Urinary bladder (tissue), 4 donors: ENCODE data around the gene NUP50. TPM values are rescaled to one million over a fixed set of nuclear protein-coding genes. Genes with fewer than 3 reads are reported as not detected.
"Not testable (repeated sequence)": the region's sequence is repeated elsewhere in the genome, so short reads cannot be mapped to it uniquely, and the experiment has no call there.

ENCODE experiments used
- DNase-seq: peaks from one replicate; pipeline ENCODE4 v3.0.0-alpha.2; 2015; ENCODE audit errors: extremely low spot score
- H3K27ac ChIP-seq: one replicate; pipeline ENCODE4 v1.5.1; 2013; ENCODE audit warnings: low read depth, mild to moderate bottlenecking, moderate library complexity
- H3K36me3 ChIP-seq: one replicate; pipeline ENCODE4 v1.6.1; 2013; ENCODE audit warnings: mild to moderate bottlenecking, moderate library complexity; ENCODE audit not compliant: insufficient read depth
- H3K4me1 ChIP-seq: one replicate; pipeline ENCODE4 v1.6.1; 2013; ENCODE audit warnings: mild to moderate bottlenecking, moderate library complexity; ENCODE audit not compliant: insufficient read depth
- H3K4me3 ChIP-seq: one replicate; pipeline ENCODE4 v1.5.1; 2013; ENCODE audit warnings: low read depth, low read length
- WGBS: extraction: QIAGEN DNeasy Blood & Tissue Kit; methylation state at CpG from one replicate; pipeline ENCODE4 v1.1.7; 2013; 5-methylcytosine and 5-hydroxymethylcytosine counted together
- polyA plus RNA-seq: library from polyadenylated mRNA; stranded (reverse); fragments of 200-250 nt; gene quantifications from one replicate; pipeline ENCODE4 v1.2.3, GENCODE V29; 2013
- total RNA-seq: library from RNA; depleted of rRNA; stranded (reverse); fragments of >200 nt; gene quantifications from one replicate; pipeline ENCODE4 v1.2.3, GENCODE V29; 2014
- donor health status: healthy with polysubstance abuse.
- donor health status: healthy.

NUP50 gene
- total and polyA plus RNA-seq, 2 donors, result 17.6 to 44.3 TPM

DNA sequence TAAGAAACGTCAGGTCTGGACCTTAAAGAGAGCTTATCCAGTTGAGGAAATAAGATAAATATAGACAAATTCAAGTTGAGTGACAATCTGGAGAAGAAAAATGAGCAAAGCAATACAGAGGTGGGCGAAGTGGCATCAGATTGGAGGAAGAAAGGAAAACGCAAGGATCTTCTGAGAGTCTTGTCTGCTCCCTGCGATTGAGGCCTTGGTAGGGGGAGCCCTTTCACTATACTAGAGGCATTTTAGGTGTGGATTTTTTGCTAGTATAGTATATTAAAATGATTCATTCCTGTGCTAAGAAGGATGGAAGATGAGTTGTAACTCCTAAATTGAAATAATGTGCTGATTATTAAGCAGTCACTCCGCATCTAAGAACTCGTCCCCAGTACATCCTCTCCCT is 8.1 kb downstream of the NUP50 start:
- H3K4me1 ChIP-seq, result no peaks in the 10 kb centered on the region
- DNase-seq, result no peak
- no peak overlapping the region for H3K27ac ChIP-seq
- WGBS, result 84% methylated on average over 6 of the region's 6 CpGs
- no peak overlapping the region for H3K4me3 ChIP-seq
- peaks cover 10% of the 10 kb centered on the region for H3K36me3 ChIP-seq

- no peak for DNase-seq
- H3K4me1 ChIP-seq, result no peaks in the 10 kb centered on the region
- no peak overlapping the region for H3K4me3 ChIP-seq
- no peak overlapping the region for H3K27ac ChIP-seq
- whole genome bisulfite sequencing, result 78% methylated on average over 7 of the region's 7 CpGs
- peaks cover 10% of the 10 kb centered on the region for H3K36me3 ChIP-seq
Measured at GRCh38 chr22:45172881-45173585, 9.3 kb downstream of the NUP50 start.

- Histone ChIP-seq H3K4me3 (no peak overlapping the region), H3K4me1 (no peaks in the 10 kb centered on the region), H3K36me3 (peaks cover 4% of the 10 kb centered on the region), H3K27ac (no peak overlapping the region)
- WGBS, result 92% methylated on average over 9 of the region's 9 CpGs
- DNase-seq, result no peak
Measured at GRCh38 chr22:45179276-45180049, 15.7 kb downstream of the NUP50 start.

DNA sequence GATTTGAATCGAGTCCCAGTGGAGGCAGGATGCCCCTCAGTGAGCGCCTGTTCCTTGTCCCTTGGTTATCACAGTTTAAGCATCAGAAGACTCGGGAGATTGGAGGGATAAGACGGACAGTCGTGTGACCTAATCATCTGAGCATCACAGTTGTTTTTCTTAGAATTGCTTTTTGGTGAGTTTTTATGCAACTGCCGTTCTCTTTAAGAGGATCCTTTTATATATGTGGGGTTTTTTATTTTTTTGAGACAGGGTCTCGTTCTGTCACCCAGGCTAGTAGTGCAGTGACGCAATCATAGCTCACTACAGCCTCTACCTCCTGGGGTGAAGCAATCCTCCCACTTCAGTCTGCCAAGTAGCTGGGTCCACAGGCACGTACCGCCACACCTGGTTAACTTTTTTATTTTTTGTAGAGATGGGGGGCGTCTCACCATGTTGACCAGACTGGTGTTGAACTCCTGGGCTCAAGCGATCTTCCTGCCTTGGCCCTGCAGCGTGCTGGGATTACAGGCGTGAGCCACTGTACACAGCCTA is 16.5 kb downstream of the NUP50 start:
- WGBS, result 87% methylated on average over 14 of the region's 14 CpGs
- Histone ChIP-seq H3K36me3 (peaks cover 4% of the 10 kb centered on the region), H3K27ac (no peak overlapping the region), H3K4me1 (no peaks in the 10 kb centered on the region), H3K4me3 (no peak overlapping the region)
- DNase-seq, result no peak

GRCh38 chr22:45181240-45181639 is 17.5 kb downstream of the NUP50 start:
- H3K36me3 ChIP-seq, result peaks cover 1% of the 10 kb centered on the region
- 95% methylated on average over 4 of the region's 4 CpGs for WGBS
- DNase-seq, result no peak

GRCh38 chr22:45181766-45182165 is 18.0 kb downstream of the NUP50 start:
- no peak for DNase-seq
- no peaks in the 10 kb centered on the region for H3K4me1 ChIP-seq
- H3K27ac ChIP-seq, result no peak overlapping the region
- no peak overlapping the region for H3K4me3 ChIP-seq
- WGBS, result 91% methylated on average over 2 of the region's 2 CpGs
- H3K36me3 ChIP-seq, result no peaks in the 10 kb centered on the region

More at GRCh38 chr22:45181240-45181639, 17.5 kb downstream of the NUP50 start:
- Histone ChIP-seq H3K4me3 (no peak overlapping the region), H3K4me1 (no peaks in the 10 kb centered on the region), H3K27ac (no peak overlapping the region)

DNA sequence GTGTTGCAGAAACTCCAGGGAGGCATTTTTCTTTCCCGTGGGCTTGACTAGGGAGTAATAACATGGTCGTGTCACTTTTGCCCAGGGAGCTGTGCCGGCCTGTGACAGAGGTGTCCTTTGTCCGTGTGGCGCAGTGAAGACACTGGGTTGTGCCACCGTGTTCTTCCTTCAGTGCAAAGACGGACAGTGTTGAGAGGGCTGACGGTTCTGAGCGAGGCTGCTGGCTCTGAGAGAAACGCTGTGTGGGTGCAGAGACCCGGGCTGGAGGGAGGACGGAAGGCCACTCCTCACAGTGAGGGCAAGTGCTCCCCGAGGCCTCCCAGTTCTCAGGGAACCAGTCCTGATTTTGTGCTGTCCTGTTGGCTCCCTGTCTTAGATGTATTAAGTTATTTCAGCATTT is 20.2 kb downstream of the NUP50 start:
- WGBS, result 93% methylated on average over 13 of the region's 13 CpGs
- DNase-seq, result no peak
- H3K4me1 ChIP-seq, result no peaks in the 10 kb centered on the region
- no peak overlapping the region for H3K4me3 ChIP-seq
- no peaks in the 10 kb centered on the region for H3K36me3 ChIP-seq
- H3K27ac ChIP-seq, result no peak overlapping the region

GRCh38 chr22:45185718-45186514 is 22.2 kb downstream of the NUP50 start:
- Histone ChIP-seq H3K27ac (no peak overlapping the region), H3K4me1 (no peaks in the 10 kb centered on the region), H3K36me3 (no peaks in the 10 kb centered on the region), H3K4me3 (no peak overlapping the region)
- WGBS, result 82% methylated on average over 16 of the region's 16 CpGs
- DNase-seq, result no peak

DNA sequence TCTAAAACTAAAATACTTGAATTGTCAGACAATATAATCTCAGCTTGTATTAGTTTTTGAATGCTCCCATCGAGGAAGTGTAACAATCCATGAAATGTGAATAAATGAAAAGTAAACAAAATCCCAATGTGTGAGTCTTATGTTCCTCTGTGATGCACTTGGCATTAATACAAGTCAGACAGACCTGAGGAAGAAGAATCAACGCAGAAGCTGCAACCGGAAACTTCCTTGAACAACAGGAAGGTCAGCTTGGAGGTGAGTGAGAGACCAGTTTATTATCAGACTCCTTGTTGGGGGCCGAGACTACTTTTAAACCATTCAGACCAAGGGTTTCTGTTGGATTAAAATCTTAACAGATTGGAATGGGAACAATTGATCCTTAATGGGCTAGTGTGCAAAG is 24.2 kb downstream of the NUP50 start:
- H3K36me3 ChIP-seq, result no peaks in the 10 kb centered on the region
- DNase-seq, result no peak
- WGBS, result 60% methylated on average over 4 of the region's 4 CpGs

GRCh38 chr22:45188779-45189178 is 25.1 kb downstream of the NUP50 start:
- DNase-seq, result no peak
- Histone ChIP-seq H3K4me3 (no peak overlapping the region), H3K27ac (no peak overlapping the region), H3K36me3 (no peaks in the 10 kb centered on the region), H3K4me1 (no peaks in the 10 kb centered on the region)
- 60% methylated on average over 16 of the region's 16 CpGs for WGBS

More for the DNA sequence above, 24.2 kb downstream of the NUP50 start:
- Histone ChIP-seq H3K4me3 (no peak overlapping the region), H3K27ac (no peak overlapping the region), H3K4me1 (no peaks in the 10 kb centered on the region)

DNA sequence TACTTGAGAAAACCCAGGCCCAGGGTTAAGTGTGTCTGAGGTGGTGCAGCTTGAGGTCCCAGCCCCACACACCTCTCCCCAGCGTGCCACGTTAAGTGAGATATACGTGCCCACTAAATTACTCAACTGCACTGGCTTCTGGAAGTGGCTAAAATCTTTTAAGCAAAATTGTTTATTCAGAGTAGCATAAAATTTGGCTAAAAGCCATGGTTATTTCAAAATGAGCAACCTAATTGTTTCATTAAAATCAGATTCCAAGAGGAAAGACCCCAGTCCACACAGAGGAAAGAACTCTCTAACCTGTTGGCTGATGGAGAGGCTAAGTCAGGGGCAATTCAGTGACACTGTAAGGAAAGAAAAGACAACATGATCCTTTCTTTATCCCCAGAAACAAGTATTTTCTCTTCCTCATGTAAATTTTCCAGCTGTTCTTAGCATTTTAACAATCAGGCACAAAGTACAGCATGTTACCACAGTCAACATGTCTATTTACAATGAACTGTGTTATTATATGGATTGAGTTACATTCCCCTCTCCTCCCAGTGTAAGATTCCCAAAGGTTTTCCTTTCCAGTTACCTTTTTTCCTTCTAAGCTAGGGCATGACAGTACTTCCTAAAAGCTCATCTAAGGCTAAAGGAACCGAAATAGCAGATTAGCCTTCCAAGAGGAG is 26.6 kb downstream of the NUP50 start:
- Histone ChIP-seq H3K4me3 (no peak overlapping the region), H3K27ac (no peak overlapping the region), H3K4me1 (no peaks in the 10 kb centered on the region), H3K36me3 (no peaks in the 10 kb centered on the region)
- DNase-seq, result no peak
- WGBS, result 64% methylated on average over 4 of the region's 4 CpGs

- WGBS, result 80% methylated on average over 9 of the region's 9 CpGs
- DNase-seq, result not testable (repeated sequence)
Measured at GRCh38 chr22:45191746-45192145, 28.0 kb downstream of the NUP50 start.

DNA sequence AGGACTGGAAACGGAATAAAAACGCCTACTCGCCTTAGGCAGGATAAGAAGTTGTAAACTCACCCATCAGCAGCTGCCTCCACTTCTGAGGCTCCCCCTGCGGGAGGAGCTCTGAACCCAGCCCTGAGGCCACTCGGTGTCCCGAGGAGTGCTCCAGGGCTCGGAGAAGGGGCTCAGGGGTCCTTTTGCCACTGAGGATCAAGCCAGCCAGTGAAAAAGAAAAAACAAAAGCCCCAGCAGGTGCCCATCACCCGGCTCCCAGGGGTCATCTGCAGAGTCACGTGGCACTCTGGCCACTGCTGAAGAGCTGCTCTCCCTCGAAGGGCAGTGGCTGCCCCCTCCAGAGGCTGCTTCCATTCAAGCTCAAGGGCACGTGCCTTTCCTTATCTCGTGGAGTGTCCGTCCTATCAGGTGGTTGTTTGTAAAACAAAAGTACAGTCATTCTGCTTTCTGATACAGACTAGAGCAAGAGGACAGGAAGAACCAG is 29.0 kb downstream of the NUP50 start:
- Histone ChIP-seq H3K4me1 (no peaks in the 10 kb centered on the region), H3K36me3 (no peaks in the 10 kb centered on the region), H3K27ac (no peak overlapping the region), H3K4me3 (no peak overlapping the region)
- DNase-seq, result no peak
- 48% methylated on average over 13 of the region's 13 CpGs for WGBS

More at GRCh38 chr22:45191746-45192145, 28.0 kb downstream of the NUP50 start:
- not testable (repeated sequence) for H3K4me3 ChIP-seq, H3K27ac ChIP-seq, H3K36me3 ChIP-seq, H3K4me1 ChIP-seq
